IPS-18a (cell line): ENCODE data around the gene DISC1.

Source experiments
- H3K27ac ChIP-seq: one replicate; pipeline ENCODE4 v1.5.1; 2013; ENCODE audit warnings: low read length
- H3K27me3 ChIP-seq: one replicate; pipeline ENCODE4 v1.6.1; 2013; ENCODE audit warnings: mild to moderate bottlenecking, low read length; ENCODE audit not compliant: control insufficient read depth, insufficient read depth
- H3K36me3 ChIP-seq: one replicate; pipeline ENCODE4 v1.6.1; 2013; ENCODE audit warnings: low read depth, low read length; ENCODE audit not compliant: control insufficient read depth
- H3K4me1 ChIP-seq: one replicate; pipeline ENCODE4 v1.6.1; 2013; ENCODE audit warnings: low read depth, low read length; ENCODE audit not compliant: control insufficient read depth
- H3K4me3 ChIP-seq: one replicate; pipeline ENCODE4 v1.5.1; 2013; ENCODE audit warnings: low read length
- H3K9ac ChIP-seq: one replicate; pipeline ENCODE4 v1.6.1; 2013; ENCODE audit warnings: mild to moderate bottlenecking, low read length, moderate library complexity
- H3K9me3 ChIP-seq: one replicate; pipeline ENCODE4 v1.6.1; 2013; ENCODE audit warnings: low read depth, low read length; ENCODE audit not compliant: control insufficient read depth

The DISC1 gene

GRCh38 chr1:231799363-231799986 lies 172.9 kb downstream of the DISC1 start:
- no peaks in the 10 kb centered on the region for H3K9me3 ChIP-seq
- H3K36me3 ChIP-seq, result no peaks in the 10 kb centered on the region

GRCh38 chr1:231800108-231800507 lies 173.5 kb downstream of the DISC1 start:
- no peaks in the 10 kb centered on the region for H3K9me3 ChIP-seq
- no peak overlapping the region for H3K4me3 ChIP-seq
- H3K27me3 ChIP-seq, result no peaks in the 10 kb centered on the region
- H3K4me1 ChIP-seq, result no peaks in the 10 kb centered on the region
- H3K9ac ChIP-seq, result no peak overlapping the region
- no peak overlapping the region for H3K27ac ChIP-seq
- no peaks in the 10 kb centered on the region for H3K36me3 ChIP-seq

More at GRCh38 chr1:231799363-231799986, 172.9 kb downstream of the DISC1 start:
- no peak overlapping the region for H3K4me3 ChIP-seq
- no peaks in the 10 kb centered on the region for H3K4me1 ChIP-seq
- H3K27me3 ChIP-seq, result no peaks in the 10 kb centered on the region
- no peak overlapping the region for H3K27ac ChIP-seq
- H3K9ac ChIP-seq, result no peak overlapping the region

- Histone ChIP-seq H3K4me1 (no peaks in the 10 kb centered on the region), H3K9ac (no peak overlapping the region), H3K4me3 (no peak overlapping the region), H3K36me3 (no peaks in the 10 kb centered on the region), H3K9me3 (no peaks in the 10 kb centered on the region), H3K27me3 (no peaks in the 10 kb centered on the region), H3K27ac (no peak overlapping the region)
These were observed 174.5 kb downstream of the DISC1 start for GRCh38 chr1:231801042-231801585.

- Histone ChIP-seq H3K4me3 (no peak overlapping the region), H3K27me3 (no peaks in the 10 kb centered on the region), H3K4me1 (no peaks in the 10 kb centered on the region)
These were observed 176.8 kb downstream of the DISC1 start for GRCh38 chr1:231803353-231803752.

GRCh38 chr1:231806623-231807495 lies 180.3 kb downstream of the DISC1 start:
- no peaks in the 10 kb centered on the region for H3K27me3 ChIP-seq
- no peak overlapping the region for H3K27ac ChIP-seq
- no peaks in the 10 kb centered on the region for H3K36me3 ChIP-seq

More at GRCh38 chr1:231803353-231803752, 176.8 kb downstream of the DISC1 start:
- Histone ChIP-seq H3K9me3 (no peaks in the 10 kb centered on the region), H3K36me3 (no peaks in the 10 kb centered on the region), H3K27ac (no peak overlapping the region), H3K9ac (no peak overlapping the region)

GRCh38 chr1:231807541-231807940 lies 181.0 kb downstream of the DISC1 start:
- Histone ChIP-seq H3K9me3 (no peaks in the 10 kb centered on the region), H3K36me3 (no peaks in the 10 kb centered on the region), H3K4me3 (no peak overlapping the region), H3K27ac (no peak overlapping the region), H3K4me1 (no peaks in the 10 kb centered on the region), H3K27me3 (no peaks in the 10 kb centered on the region), H3K9ac (no peak overlapping the region)

More at GRCh38 chr1:231806623-231807495, 180.3 kb downstream of the DISC1 start:
- H3K9ac ChIP-seq, result no peak overlapping the region
- H3K9me3 ChIP-seq, result no peaks in the 10 kb centered on the region
- H3K4me3 ChIP-seq, result no peak overlapping the region
- no peaks in the 10 kb centered on the region for H3K4me1 ChIP-seq

GRCh38 chr1:231808116-231808515 lies 181.5 kb downstream of the DISC1 start:
- H3K27me3 ChIP-seq, result no peaks in the 10 kb centered on the region
- H3K27ac ChIP-seq, result no peak overlapping the region
- H3K36me3 ChIP-seq, result no peaks in the 10 kb centered on the region
- no peak overlapping the region for H3K9ac ChIP-seq
- no peaks in the 10 kb centered on the region for H3K4me1 ChIP-seq
- no peak overlapping the region for H3K4me3 ChIP-seq
- H3K9me3 ChIP-seq, result no peaks in the 10 kb centered on the region

- H3K9ac ChIP-seq, result no peak overlapping the region
- no peak overlapping the region for H3K4me3 ChIP-seq
- H3K27me3 ChIP-seq, result no peaks in the 10 kb centered on the region
- no peaks in the 10 kb centered on the region for H3K9me3 ChIP-seq
- no peaks in the 10 kb centered on the region for H3K4me1 ChIP-seq
- H3K36me3 ChIP-seq, result no peaks in the 10 kb centered on the region
- H3K27ac ChIP-seq, result no peak overlapping the region
These were observed 182.4 kb downstream of the DISC1 start for GRCh38 chr1:231808990-231809389.

GRCh38 chr1:231810415-231810814 lies 183.8 kb downstream of the DISC1 start:
- H3K4me3 ChIP-seq, result no peak overlapping the region
- H3K27me3 ChIP-seq, result no peaks in the 10 kb centered on the region
- H3K9me3 ChIP-seq, result no peaks in the 10 kb centered on the region
- H3K36me3 ChIP-seq, result no peaks in the 10 kb centered on the region
- no peaks in the 10 kb centered on the region for H3K4me1 ChIP-seq
- H3K27ac ChIP-seq, result no peak overlapping the region
- no peak overlapping the region for H3K9ac ChIP-seq

GRCh38 chr1:231814021-231814420 lies 187.4 kb downstream of the DISC1 start:
- Histone ChIP-seq H3K4me1 (no peaks in the 10 kb centered on the region), H3K4me3 (no peak overlapping the region), H3K9ac (no peak overlapping the region), H3K36me3 (no peaks in the 10 kb centered on the region), H3K9me3 (no peaks in the 10 kb centered on the region), H3K27me3 (no peaks in the 10 kb centered on the region), H3K27ac (no peak overlapping the region)

GRCh38 chr1:231814521-231814920 lies 187.9 kb downstream of the DISC1 start:
- Histone ChIP-seq H3K4me3 (no peak overlapping the region), H3K9ac (no peak overlapping the region), H3K4me1 (no peaks in the 10 kb centered on the region), H3K9me3 (no peaks in the 10 kb centered on the region), H3K27me3 (no peaks in the 10 kb centered on the region), H3K27ac (no peak overlapping the region), H3K36me3 (no peaks in the 10 kb centered on the region)
